Stomach (tissue), 4 donors: ENCODE results near the gene GALP.

Experiments
- CTCF ChIP-seq, 7 experiments: fragments of 450-650 bp in 4 of 7; fragments of 200-600 bp in 3 of 7; sonication (generic) in 3 of 7; IDR thresholded peaks; one replicate each; pipeline ENCODE4 v1.5.1; 2016 to 2019; ENCODE audit warnings: antibody characterized with exemption in 7 of 7, control low read depth in 2 of 7, mild to moderate bottlenecking in 1 of 7
- EP300 ChIP-seq: sonication (generic); formaldehyde crosslinking; IDR thresholded peaks from one replicate; pipeline ENCODE4 v1.6.1; 2017; ENCODE audit warnings: antibody characterized with exemption
- POLR2A ChIP-seq, 4 donors: fragments of 450-650 bp; IDR thresholded peaks; one replicate each; pipeline ENCODE4 v1.6.1; 2016; ENCODE audit warnings: antibody characterized with exemption in 4 of 4, control low read depth in 2 of 4, mild to moderate bottlenecking in 1 of 4, moderate library complexity in 1 of 4

- TF ChIP-seq CTCF (IDR thresholded peaks at IDR 0.05) (no peak), EP300 (no peak), POLR2A (IDR thresholded peaks at IDR 0.05) (no peak)
These were observed 38.4 kb upstream of the GALP start for GRCh38 chr19:56137405-56137804.
